Lung microvascular endothelial cell (primary cell): ENCODE results near the gene WDR62. TPM values are rescaled to one million over a fixed set of nuclear protein-coding genes. Genes with fewer than 3 reads are reported as not detected.

Experiments
- DNase-seq, 2 donors: peaks; one replicate each; pipeline versions ENCODE4 v3.0.0 to v3.0.0-alpha.2; 2010; ENCODE audit warnings: low read depth in 2 of 2
- total RNA-seq: library from RNA; depleted of rRNA; stranded (reverse); fragments of >200 nt; gene quantifications from 2 replicates; pipeline ENCODE4 v1.2.1, GENCODE V29; 2014

WDR62 gene
- 1.2 and 2.0 TPM in 2 replicates for total RNA-seq

- peak; percentile 94 to 96 for DNase-seq
Observed at GRCh38 chr19:36054733-36055686, at the start of gene WDR62. TSS of gene WDR62 (plus strand) at chr19:36054897. CDS start at chr19:36054972, 75 bp downstream.

GRCh38 chr19:36006955-36007354, 47.7 kb upstream of the WDR62 start:
- no peak for DNase-seq

- no peak for DNase-seq
Observed at GRCh38 chr19:36008336-36008978, 46.2 kb upstream of the WDR62 start, which contains the start of gene SYNE4. TSS of gene SYNE4 (minus strand) at chr19:36008813. CDS start at chr19:36008681, 132 bp downstream.

- peak; percentile 62 to 74 for DNase-seq
Observed at GRCh38 chr19:36009220-36009619, 45.5 kb upstream of the WDR62 start.

GRCh38 chr19:36009633-36010379, 44.9 kb upstream of the WDR62 start:
- no peak for DNase-seq

- DNase-seq = no peak
Observed at GRCh38 chr19:36010402-36010801, 44.3 kb upstream of the WDR62 start.

GRCh38 chr19:36013280-36014011, 41.3 kb upstream of the WDR62 start:
- DNase-seq = no peak

- peak; percentile 99 for DNase-seq
Observed at GRCh38 chr19:36014012-36014924, 40.4 kb upstream of the WDR62 start, which contains the start of gene ALKBH6. TSS of gene ALKBH6 (minus strand) at chr19:36014213. CDS start at chr19:36013397, 816 bp downstream.

- DNase-seq = no peak
Observed at GRCh38 chr19:36019061-36019670, 35.5 kb upstream of the WDR62 start.

GRCh38 chr19:36023432-36023831, 31.3 kb upstream of the WDR62 start:
- DNase-seq = no peak

- DNase-seq = no peak
Observed at GRCh38 chr19:36025541-36025940, 29.2 kb upstream of the WDR62 start.

GRCh38 chr19:36026091-36026876, 28.4 kb upstream of the WDR62 start:
- no peak for DNase-seq

- DNase-seq = no peak
Observed at GRCh38 chr19:36027696-36028095, 27.0 kb upstream of the WDR62 start.

GRCh38 chr19:36028313-36029041, 26.2 kb upstream of the WDR62 start:
- no peak for DNase-seq

- peak in 1 of 2 donors; percentile 44 for DNase-seq
Observed at GRCh38 chr19:36030264-36031148, 24.2 kb upstream of the WDR62 start.

GRCh38 chr19:36031308-36031707, 23.4 kb upstream of the WDR62 start:
- no peak for DNase-seq
